Measurements from ENCODE around the gene DIS3L2. TPM values are rescaled to one million over a fixed set of nuclear protein-coding genes. Genes with fewer than 3 reads are reported as not detected.
A peak's percentile ranks its signal among the peaks of the same experiment; 100 is the strongest.

The DIS3L2 gene
- total RNA-seq, 1 donor from 2014 or later, result 14.1 TPM

DNA sequence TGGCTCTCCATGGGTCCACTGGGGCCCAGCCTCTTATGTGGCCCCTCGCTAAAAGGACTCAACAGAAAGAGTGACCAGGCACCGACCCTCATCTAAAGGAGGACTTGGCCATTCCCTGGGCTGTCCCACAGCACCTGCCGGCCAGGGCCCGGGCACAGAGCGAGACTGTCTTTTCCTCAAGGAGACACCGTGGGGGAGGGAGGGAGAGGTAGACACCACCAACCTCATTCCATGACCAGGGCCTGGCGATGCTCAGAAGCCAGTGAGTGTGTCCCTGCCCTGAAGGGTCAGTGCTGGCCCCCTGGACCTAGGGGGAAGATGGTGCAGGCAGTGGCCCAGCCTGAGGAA lies 377.2 kb downstream of the DIS3L2 start:
- ATAC-seq (peak; percentile 4), DNase-seq (ENCODE audit: low spot score) (no peak)

GRCh38 chr2:232339121-232340081 lies 377.9 kb downstream of the DIS3L2 start:
- DNase-seq (ENCODE audit: low spot score) (no peak), ATAC-seq (no peak)

- no peak for ATAC-seq
- no peak for DNase-seq (ENCODE audit: low spot score)
Observed at GRCh38 chr2:232340171-232340935, 378.8 kb downstream of the DIS3L2 start.

- DNase-seq (ENCODE audit: low spot score) (no peak), ATAC-seq (no peak)
Observed at GRCh38 chr2:232341061-232341738, 379.7 kb downstream of the DIS3L2 start.

DNA sequence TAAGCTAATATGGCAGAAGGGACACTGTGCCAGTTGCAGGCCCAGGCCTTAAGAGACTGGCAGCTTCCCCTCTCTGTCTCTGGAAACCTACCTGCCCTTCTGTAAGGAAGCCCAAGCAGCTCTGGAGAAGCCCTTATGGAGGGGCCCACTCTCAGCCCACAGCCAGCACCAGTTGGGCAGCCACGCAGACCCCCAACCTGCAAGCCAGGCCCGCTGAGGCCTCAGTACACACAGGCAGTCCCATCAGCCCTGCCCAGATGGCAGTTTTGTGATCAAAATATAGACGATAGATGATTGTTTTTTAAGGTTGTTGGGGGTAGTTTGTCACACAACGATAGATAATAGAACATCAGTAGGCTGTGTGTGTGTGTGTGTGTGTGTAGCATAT lies 380.2 kb downstream of the DIS3L2 start:
- no peak for DNase-seq (ENCODE audit: low spot score)
- ATAC-seq, result no peak

DNA sequence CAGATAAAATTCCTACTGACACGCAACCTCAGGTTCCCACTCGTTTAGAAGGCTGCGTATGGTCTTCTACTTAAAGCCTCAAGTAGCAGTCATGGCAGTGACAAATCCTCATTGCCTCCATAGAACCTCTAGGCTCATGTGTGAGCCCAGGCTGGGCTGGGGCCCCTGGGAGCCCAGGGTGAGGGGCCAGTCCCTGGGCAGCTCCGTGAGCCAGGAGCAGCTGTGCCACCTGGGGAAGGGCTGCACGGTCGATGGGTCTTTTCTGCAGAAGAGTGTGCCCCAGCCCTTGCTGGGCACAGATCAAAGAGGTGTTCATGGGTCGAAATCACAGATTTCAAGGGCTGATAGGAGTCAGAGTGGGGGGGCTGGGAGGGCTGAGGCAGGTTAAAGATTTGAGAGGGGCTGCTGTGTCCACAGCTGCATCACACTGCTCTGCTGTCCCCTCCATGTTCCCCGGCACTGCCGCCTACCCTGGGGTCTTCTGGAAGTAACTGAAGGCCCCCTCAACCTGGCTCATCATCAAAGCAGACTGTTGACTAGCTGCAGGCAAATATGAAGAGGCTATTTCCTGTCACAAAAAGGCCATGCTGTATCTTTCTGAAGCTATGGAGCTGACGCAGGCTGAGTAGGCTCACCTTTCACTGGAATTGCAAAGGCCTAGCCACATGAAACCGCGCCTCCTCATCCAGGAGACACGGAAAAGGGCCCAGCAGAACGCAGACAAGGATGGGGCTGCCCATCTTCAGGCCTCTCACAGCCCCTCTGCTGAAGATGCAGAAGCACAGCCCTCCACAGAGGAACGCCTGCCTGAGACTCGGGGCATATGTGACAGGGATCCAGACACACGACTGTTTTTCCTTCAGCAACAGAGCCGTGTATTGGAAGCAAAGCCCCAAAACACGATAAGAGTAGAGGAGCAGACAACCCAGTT lies 381.4 kb downstream of the DIS3L2 start:
- DNase-seq (ENCODE audit: low spot score), result no peak
- no peak for ATAC-seq

GRCh38 chr2:232343821-232344220 lies 382.3 kb downstream of the DIS3L2 start:
- no peak for ATAC-seq
- no peak for DNase-seq (ENCODE audit: low spot score)

- ATAC-seq (no peak), DNase-seq (ENCODE audit: low spot score) (no peak)
Observed at GRCh38 chr2:232345251-232345650, 383.7 kb downstream of the DIS3L2 start.

DNA sequence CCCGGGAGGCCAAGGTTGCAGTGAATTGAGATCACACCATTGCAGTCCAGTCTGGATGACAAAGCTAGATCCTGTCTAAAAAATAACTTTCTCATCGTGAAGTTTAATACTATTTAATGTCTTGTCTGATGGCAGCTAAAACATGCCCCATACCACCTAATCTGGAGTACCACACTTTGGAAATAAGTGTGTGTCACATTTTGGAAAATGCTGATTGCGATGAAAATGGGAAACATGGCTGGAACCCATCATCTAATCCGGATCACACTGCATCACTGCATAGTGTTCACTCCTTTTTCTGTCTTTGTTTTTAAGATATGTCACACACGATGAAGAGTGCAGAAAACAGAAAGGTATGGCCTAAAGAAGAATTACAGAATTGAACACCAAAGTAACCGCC lies 385.9 kb downstream of the DIS3L2 start:
- ATAC-seq (no peak), DNase-seq (ENCODE audit: low spot score) (no peak)

DNA sequence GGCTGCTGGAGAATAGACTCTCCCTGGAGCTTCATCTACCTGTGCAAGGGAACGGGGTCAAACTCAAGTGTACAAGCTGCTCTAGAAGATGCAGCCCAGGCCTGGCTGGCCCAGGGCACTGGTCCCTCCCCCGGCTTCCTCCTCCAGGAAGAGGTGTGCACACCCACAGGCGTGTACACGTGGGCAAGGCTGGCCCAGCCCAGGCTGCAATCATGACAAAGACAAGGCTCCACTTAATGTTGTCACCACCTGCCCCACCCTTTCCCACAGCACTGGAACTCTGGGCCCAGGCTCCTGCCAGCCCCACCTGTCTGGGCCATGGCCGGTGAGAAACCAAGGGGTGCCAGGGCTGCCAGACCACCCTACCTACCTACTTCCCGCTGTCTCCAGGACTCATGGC lies 387.4 kb downstream of the DIS3L2 start:
- DNase-seq (ENCODE audit: low spot score) (no peak), ATAC-seq (peak; percentile 15)

- DNase-seq (ENCODE audit: low spot score), result no peak
- ATAC-seq, result no peak
Observed at GRCh38 chr2:232349546-232349945, 388.0 kb downstream of the DIS3L2 start.

- no peak for DNase-seq (ENCODE audit: low spot score)
- no peak for ATAC-seq
Observed at GRCh38 chr2:232349946-232350635, 388.6 kb downstream of the DIS3L2 start.

DNA sequence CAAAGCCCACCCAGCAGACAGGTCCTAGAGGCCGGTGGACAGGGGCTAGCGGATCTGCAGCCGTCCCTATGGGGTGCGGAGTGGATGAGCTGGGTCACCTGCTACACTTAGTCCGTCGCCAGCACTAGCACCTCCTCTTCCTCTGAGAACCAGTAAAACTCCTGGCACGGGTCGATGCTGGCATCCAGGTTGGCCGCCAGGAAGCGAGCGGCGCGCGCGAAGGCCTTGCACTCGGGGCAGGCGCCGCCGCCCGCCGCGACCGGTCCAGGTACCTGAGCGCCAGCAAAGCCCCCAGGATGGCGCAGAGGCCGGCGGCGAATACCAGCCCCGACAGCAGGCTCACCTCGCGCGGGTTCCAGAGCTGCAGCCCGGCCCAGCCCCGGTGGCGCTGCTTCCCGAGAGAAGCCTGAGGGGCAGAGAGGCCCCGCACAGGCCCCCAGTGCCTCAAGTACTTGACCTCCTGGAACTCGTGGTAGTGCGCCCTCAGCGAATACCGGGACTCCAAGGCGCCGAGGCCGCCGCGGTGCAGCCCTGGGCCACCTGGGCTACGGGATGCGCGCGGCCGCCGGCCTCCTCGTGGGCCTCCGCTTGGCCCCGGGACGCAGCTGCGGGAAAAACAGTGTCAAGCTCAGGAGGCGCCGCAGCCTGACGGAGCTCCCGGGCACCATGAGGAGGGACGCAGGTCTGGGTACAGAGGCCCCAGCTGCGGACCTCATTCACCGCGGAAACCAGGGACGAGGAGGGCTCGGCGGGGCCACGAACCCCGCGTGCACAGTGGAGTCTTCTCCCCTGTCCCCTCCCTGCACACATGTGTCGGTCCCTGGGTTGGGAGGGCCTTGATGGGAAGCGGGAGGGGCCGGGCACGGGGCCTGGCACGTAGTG lies 389.5 kb downstream of the DIS3L2 start:
- peak; percentile 58 for ATAC-seq
- DNase-seq (ENCODE audit: low spot score), result no peak

DNA sequence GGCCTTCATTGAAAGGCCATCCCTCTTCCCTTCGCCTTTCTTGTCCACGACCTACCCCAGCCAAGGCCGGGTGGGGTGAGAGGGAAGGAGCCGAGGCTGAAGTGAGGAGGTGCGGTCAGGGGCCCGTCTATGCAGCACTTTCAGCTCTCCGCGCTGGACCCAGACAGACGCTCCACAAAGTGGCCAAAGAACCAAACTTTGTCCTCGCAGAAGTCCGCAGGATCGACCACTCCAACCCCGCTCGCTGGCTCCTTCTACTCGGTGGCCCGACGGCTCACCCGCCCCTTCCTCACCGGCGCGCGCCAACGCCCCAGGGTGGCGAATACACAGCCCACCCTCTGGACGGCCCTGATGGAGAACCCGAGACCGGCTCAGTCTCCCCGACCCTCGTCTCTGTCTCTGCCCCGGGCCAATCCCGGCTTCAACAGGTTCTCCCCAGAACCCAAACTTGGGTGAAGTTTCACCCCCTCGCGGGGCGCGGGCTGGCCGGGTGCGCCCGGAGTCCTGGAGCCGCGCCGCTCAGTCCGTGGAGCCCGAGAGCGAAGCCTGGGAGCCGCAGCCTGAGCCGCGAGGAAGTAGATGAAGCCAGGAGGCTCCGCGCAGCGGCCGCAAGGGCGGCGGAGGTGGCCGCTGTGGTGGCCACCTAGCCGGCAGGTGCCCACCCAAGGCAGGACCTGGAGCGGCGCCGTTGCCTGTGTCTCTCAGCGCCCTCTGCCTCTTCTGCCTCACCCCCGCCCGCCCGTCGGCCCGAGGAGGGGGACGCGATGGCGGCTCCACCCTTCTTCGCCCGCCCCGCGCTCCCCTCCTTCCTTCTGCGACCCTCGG lies 390.4 kb downstream of the DIS3L2 start:
- ATAC-seq (no peak), DNase-seq (ENCODE audit: low spot score) (no peak)

- DNase-seq (ENCODE audit: low spot score) (no peak), ATAC-seq (no peak)
Observed at GRCh38 chr2:232352511-232353091, 391.1 kb downstream of the DIS3L2 start.

- DNase-seq (ENCODE audit: low spot score), result no peak
- ATAC-seq, result no peak
Observed at GRCh38 chr2:232353096-232353495, 391.6 kb downstream of the DIS3L2 start.

DNA sequence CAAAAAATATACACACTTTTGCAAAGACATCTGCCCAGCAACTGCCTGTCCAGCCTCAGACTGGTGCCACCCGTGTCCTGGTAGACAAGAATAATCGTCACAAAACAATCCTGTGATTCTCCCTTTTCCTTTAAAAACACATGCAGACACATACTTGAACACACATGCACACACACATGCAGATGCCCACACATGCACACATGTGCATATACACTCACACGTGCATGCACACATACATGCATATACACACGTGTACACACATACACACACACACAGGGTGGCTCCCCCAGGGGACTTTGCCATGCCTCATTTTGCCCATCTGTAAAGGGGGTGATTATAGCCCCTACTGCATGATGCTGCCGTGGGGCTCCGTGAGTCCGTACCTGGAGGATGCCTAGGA lies 392.1 kb downstream of the DIS3L2 start:
- no peak for ATAC-seq
- no peak for DNase-seq (ENCODE audit: low spot score)

- ATAC-seq, result no peak
- DNase-seq (ENCODE audit: low spot score), result no peak
Observed at GRCh38 chr2:232354069-232354468, 392.6 kb downstream of the DIS3L2 start.

Data from left lobe of liver (tissue), 2 donors.